DOHH2 (cell line): ENCODE results near the gene SNAPC3.

ENCODE experiments used
- CTCF ChIP-seq: fragments of 200-600 bp; sonication (generic); IDR thresholded peaks from one replicate; pipeline ENCODE4 v1.5.1; 2014; ENCODE audit warnings: antibody characterized with exemption, mild to moderate bottlenecking, low read depth, low read length; ENCODE audit not compliant: poor library complexity, severe bottlenecking
- EZH2phosphoT487 ChIP-seq: fragments of 200-600 bp; sonication (generic); IDR thresholded peaks from 2 replicates; pipeline ENCODE4 v1.6.1; 2017; ENCODE audit warnings: borderline replicate concordance, mild to moderate bottlenecking, antibody characterized with exemption, low read length, moderate library complexity, mixed read lengths

GRCh38 chr9:15420796-15421195, 1.9 kb upstream of the SNAPC3 start:
- no peak for TF ChIP-seq CTCF
- TF ChIP-seq EZH2phosphoT487 = no peak
